Measurements from ENCODE around the gene NDUFA1. TPM values are rescaled to one million over a fixed set of nuclear protein-coding genes. Genes with fewer than 3 reads are reported as not detected.

Gene NDUFA1
- total and polyA plus RNA-seq, 9 of the 15 experiments (the other 6 are each of a cell fraction or from before 2014, with no cell fraction given) = 162 to 1,285 (median 383) TPM

GRCh38 chrX:119870626-119871131, 953 bp upstream of the NDUFA1 start (continued):
- TF ChIP-seq REST (IDR thresholded peaks at IDR 0.05; ENCODE audit: borderline replicate concordance) (no peak), REST (CRISPR knock-in tag; IDR thresholded peaks at IDR 0.05; ENCODE audit: low read depth) (no peak), CHD4 (IDR thresholded peaks at IDR 0.05; ENCODE audit: insufficient read depth, insufficient replicate concordance, low read depth, low read length, poor library complexity, severe bottlenecking) (no peak), JUND (IDR thresholded peaks at IDR 0.05; ENCODE audit: borderline replicate concordance, low read depth, low read length) (no peak), JUND (tag; IDR thresholded peaks at IDR 0.05; ENCODE audit: borderline replicate concordance, low read depth, low read length) (no peak), PURB (CRISPR knock-in tag; IDR thresholded peaks at IDR 0.05; ENCODE audit: low read depth) (no peak), RHOXF2B (CRISPR knock-in tag; conservative IDR thresholded peaks at IDR 0.05) (no peak), YY1 (IDR thresholded peaks at IDR 0.05; ENCODE audit: borderline replicate concordance in 1 of 3, control insufficient read depth in 1 of 3, extremely low read depth in 1 of 3, insufficient read depth in 3 of 3, insufficient read length in 1 of 3, insufficient replicate concordance in 2 of 3, low read depth in 1 of 3, low read length in 2 of 3) (peak in 2 of 3 experiments; percentile 27 to 74), ZFX (CRISPR knock-in tag; IDR thresholded peaks at IDR 0.05) (no peak), E2F6 (IDR thresholded peaks at IDR 0.05; ENCODE audit: borderline replicate concordance in 1 of 2, extremely low read depth in 1 of 2, insufficient read depth in 1 of 2, insufficient read length in 1 of 2, low read depth in 1 of 2, low read length in 1 of 2, poor library complexity in 1 of 2, severe bottlenecking in 1 of 2) (peak in 1 of 2 experiments; percentile 13), E2F1 (CRISPR knock-in tag; IDR thresholded peaks at IDR 0.05) (no peak), MNT (conservative IDR thresholded peaks at IDR 0.05) (no peak)

Data from K562 (cell line).